OCI-LY7 (cell line): Measurements from ENCODE around the gene LHX5. TPM values are rescaled to one million over a fixed set of nuclear protein-coding genes. Genes with fewer than 3 reads are reported as not detected.

Source experiments
- BruUV-seq: library from RNA; stranded (reverse); fragments of 400-500 nt; replicated peaks from 2 replicates; lab custom pipeline; 2021; lab: Mats Ljungman, UMichigan
- CTCF ChIA-PET: fragments of 300-600 bp; sonication (Branson Sonifier 250); formaldehyde crosslinking; loops from one replicate; lab custom pipeline; 2022; ENCODE audit warnings: antibody characterized with exemption; ENCODE audit not compliant: unreplicated experiment; lab: Charles Lee
- POLR2A ChIA-PET: fragments of 300-600 bp; sonication (Branson Sonifier 250); formaldehyde crosslinking; loops from one replicate; lab custom pipeline; 2022; ENCODE audit warnings: antibody characterized with exemption; lab: Charles Lee
- DNase-seq: peaks from one replicate; pipeline ENCODE4 v3.0.0-alpha.2; 2015; ENCODE audit warnings: low spot score
- H2AFZ ChIP-seq: fragments of 200-600 bp; sonication (generic), shearing (Covaris generic); 2 replicates; pipeline ENCODE4 v1.6.1; 2014; ENCODE audit warnings: mild to moderate bottlenecking, antibody characterized with exemption, low read length, moderate library complexity
- H3K27ac ChIP-seq: fragments of 200-600 bp; sonication (generic); 2 replicates; pipeline ENCODE4 v1.5.1; 2014; ENCODE audit warnings: mixed run types, low read depth, mild to moderate bottlenecking, moderate library complexity, low read length, inconsistent platforms; ENCODE audit not compliant: poor library complexity, severe bottlenecking
- H3K36me3 ChIP-seq: fragments of 200-600 bp; sonication (generic); 2 replicates; pipeline ENCODE4 v1.6.1; 2014; ENCODE audit warnings: mild to moderate bottlenecking, antibody characterized with exemption, low read length, moderate library complexity, mixed read lengths; ENCODE audit not compliant: insufficient read depth
- H3K4me1 ChIP-seq: fragments of 200-600 bp; sonication (generic); 2 replicates; pipeline ENCODE4 v1.5.1; 2014; ENCODE audit warnings: mild to moderate bottlenecking, low read length; ENCODE audit not compliant: insufficient read depth, poor library complexity, severe bottlenecking
- H3K4me2 ChIP-seq: fragments of 200-600 bp; sonication (generic); 2 replicates; pipeline ENCODE4 v1.6.1; 2014; ENCODE audit warnings: mild to moderate bottlenecking, low read length
- H3K4me3 ChIP-seq: fragments of 200-600 bp; sonication (generic); 2 replicates; pipeline ENCODE4 v1.5.1; 2014; ENCODE audit warnings: mild to moderate bottlenecking, low read depth, low read length; ENCODE audit not compliant: poor library complexity, severe bottlenecking
- H3K79me2 ChIP-seq: fragments of 200-600 bp; sonication (generic); 2 replicates; pipeline ENCODE4 v1.6.1; 2016; ENCODE audit warnings: low read depth, mild to moderate bottlenecking, low read length, moderate library complexity, mixed read lengths; ENCODE audit not compliant: insufficient read depth
- H3K9me2 ChIP-seq: fragments of 200-600 bp; sonication (generic); 2 replicates; pipeline ENCODE4 v1.6.1; 2016; ENCODE audit warnings: mild to moderate bottlenecking, low read length, mixed read lengths; ENCODE audit not compliant: insufficient read depth
- H3K9me3 ChIP-seq: fragments of 200-600 bp; sonication (generic); 2 replicates; pipeline ENCODE4 v1.6.1; 2014; ENCODE audit warnings: mild to moderate bottlenecking, mixed run types, low read length, mixed read lengths
- H4K20me1 ChIP-seq: fragments of 200-600 bp; sonication (generic); 2 replicates; pipeline ENCODE4 v1.6.1; 2014; ENCODE audit warnings: mild to moderate bottlenecking, antibody characterized with exemption, low read length, moderate library complexity, mixed read lengths; ENCODE audit not compliant: insufficient read depth
- EZH2phosphoT487 ChIP-seq: fragments of 200-600 bp; sonication (generic); IDR thresholded peaks from 2 replicates; pipeline ENCODE4 v1.6.1; 2018; ENCODE audit warnings: low read depth, borderline replicate concordance, mild to moderate bottlenecking, mixed run types, antibody characterized with exemption, low read length, moderate library complexity, mixed read lengths
- intact Hi-C: fragments of 100-400 bp; cut with micrococcal nuclease; formaldehyde crosslinking; loops from one replicate; pipeline ENCODE4 v1.10.0; 2022; ENCODE audit not compliant: unreplicated experiment
- total RNA-seq, 2 experiments: library from RNA; depleted of rRNA in 1 of 2; stranded (reverse); fragments of >200 nt in 1 of 2; shearing (Covaris generic) in 1 of 2; gene quantifications; 2 replicates each; pipeline ENCODE4 v1.2.3, GENCODE V29; 2014 to 2022
- TF ChIP-seq, protein P1 (sequence below): fragments of 200-600 bp; sonication (generic); conservative IDR thresholded peaks from 2 replicates; pipeline ENCODE4 v1.5.1; 2014; ENCODE audit warnings: mild to moderate bottlenecking, antibody characterized with exemption, low read length, moderate library complexity, mixed read lengths

Gene LHX5
- total RNA-seq, 2 experiments from 2014 or later = not detected

DNA sequence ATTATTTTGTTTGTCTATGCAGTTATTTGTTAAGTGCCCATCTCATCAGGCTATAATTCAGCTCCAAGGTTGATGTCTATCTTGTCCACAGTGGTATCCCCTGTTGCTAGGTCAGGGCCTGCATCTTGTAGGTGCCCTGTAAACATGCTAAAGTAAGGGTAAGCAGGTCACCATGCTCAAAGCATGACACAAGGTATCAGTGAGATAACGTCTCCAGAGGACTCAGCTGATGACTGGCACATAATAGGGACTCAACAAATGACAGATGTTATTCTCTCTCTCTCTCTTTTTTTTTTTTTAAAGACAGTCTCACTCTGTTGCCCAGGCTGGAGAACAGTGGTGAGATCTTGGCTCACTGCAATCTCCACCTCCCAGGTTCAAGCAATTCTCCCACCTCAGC is 47.2 kb downstream of the LHX5 start:
- H2AFZ ChIP-seq = no peak overlapping the region
- no peaks in the 10 kb centered on the region for H3K79me2 ChIP-seq
- no peaks in the 10 kb centered on the region for H3K9me3 ChIP-seq
- CTCF ChIA-PET = interaction anchor here (0.6 kb wide), 1 partner anchor 558 kb away, joined by 3 read pairs; no protein-coding TSS in a partner anchor
- no peak overlapping the region for H3K4me3 ChIP-seq
- H3K27ac ChIP-seq = no peak overlapping the region
- intact Hi-C loops = loop anchor here (5.0 kb wide), 1 partner anchor 227 kb away; no protein-coding TSS in a partner anchor
- no peak overlapping the region for H3K4me2 ChIP-seq
- no peaks in the 10 kb centered on the region for H4K20me1 ChIP-seq
- no TSS peak for BruUV-seq
- POLR2A ChIA-PET = no interaction called here
- H3K9me2 ChIP-seq = no peaks in the 10 kb centered on the region
- no peaks in the 10 kb centered on the region for H3K36me3 ChIP-seq
- peaks cover 31% of the 10 kb centered on the region for H3K4me1 ChIP-seq
- no peak for DNase-seq
- TF ChIP-seq, protein P1, sequence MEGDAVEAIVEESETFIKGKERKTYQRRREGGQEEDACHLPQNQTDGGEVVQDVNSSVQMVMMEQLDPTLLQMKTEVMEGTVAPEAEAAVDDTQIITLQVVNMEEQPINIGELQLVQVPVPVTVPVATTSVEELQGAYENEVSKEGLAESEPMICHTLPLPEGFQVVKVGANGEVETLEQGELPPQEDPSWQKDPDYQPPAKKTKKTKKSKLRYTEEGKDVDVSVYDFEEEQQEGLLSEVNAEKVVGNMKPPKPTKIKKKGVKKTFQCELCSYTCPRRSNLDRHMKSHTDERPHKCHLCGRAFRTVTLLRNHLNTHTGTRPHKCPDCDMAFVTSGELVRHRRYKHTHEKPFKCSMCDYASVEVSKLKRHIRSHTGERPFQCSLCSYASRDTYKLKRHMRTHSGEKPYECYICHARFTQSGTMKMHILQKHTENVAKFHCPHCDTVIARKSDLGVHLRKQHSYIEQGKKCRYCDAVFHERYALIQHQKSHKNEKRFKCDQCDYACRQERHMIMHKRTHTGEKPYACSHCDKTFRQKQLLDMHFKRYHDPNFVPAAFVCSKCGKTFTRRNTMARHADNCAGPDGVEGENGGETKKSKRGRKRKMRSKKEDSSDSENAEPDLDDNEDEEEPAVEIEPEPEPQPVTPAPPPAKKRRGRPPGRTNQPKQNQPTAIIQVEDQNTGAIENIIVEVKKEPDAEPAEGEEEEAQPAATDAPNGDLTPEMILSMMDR = no peak

DNA sequence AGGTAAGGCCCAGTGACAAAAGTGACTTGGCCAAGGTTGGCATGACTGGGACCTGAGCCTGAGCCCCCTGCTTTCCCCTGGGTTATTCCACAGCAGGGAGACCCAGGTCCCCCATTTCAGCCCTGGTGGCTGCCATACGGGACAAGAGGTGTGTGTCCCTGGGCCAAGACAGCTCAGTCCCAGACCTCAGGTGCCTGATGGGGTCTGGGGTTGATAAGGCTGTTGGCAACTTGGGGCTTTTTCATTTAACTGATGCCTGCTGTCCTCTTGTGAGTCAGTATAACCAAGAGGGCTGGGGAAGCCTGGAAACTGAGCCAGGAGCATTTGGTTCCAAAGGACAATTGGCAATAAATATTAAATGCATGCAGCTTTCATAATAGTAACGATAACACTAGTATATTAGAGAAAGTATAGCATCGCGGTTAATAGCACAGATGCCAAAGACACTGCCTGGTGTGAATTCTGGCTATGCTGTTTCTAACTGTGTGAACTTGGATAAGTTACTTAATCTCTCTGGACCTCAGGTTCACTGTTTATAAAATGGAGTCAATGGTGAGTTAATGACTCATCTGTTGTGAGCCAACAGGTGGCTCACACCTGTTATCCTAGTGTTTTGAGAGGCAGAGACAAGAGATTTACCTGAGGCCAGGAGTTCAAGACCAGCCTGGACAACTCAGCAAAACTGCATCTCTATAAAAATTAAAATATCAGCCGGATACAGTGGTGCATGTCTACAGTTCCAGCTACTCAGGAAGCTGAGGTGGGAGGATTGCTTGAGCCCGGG is 48.6 kb downstream of the LHX5 start:
- DNase-seq = no peak
- Histone ChIP-seq H3K27ac (no peak overlapping the region), H3K9me3 (no peaks in the 10 kb centered on the region), H3K4me2 (no peak overlapping the region), H3K36me3 (no peaks in the 10 kb centered on the region), H3K4me1 (peaks cover 31% of the 10 kb centered on the region), H2AFZ (no peak overlapping the region), H3K9me2 (no peaks in the 10 kb centered on the region), H4K20me1 (no peaks in the 10 kb centered on the region), H3K4me3 (no peak overlapping the region), H3K79me2 (no peaks in the 10 kb centered on the region)
- CTCF ChIA-PET = no interaction called here
- POLR2A ChIA-PET = interaction anchor here (0.6 to 0.9 kb wide), 2 partner anchors 110 to 200 kb away, joined by 3 to 4 read pairs; no protein-coding TSS in a partner anchor
- intact Hi-C loops = loop anchor here (5.0 kb wide), 1 partner anchor 226 kb away; no protein-coding TSS in a partner anchor
- no TSS peak for BruUV-seq
- TF ChIP-seq EZH2phosphoT487 = no peak
- TF ChIP-seq, protein P1 = no peak
